Daoy (cell line): ENCODE results near the gene H3-3A. TPM values are rescaled to one million over a fixed set of nuclear protein-coding genes. Genes with fewer than 3 reads are reported as not detected.
"Not testable (repeated sequence)": the region's sequence is repeated elsewhere in the genome, so short reads cannot be mapped to it uniquely, and the experiment has no call there.

Experiments
- DNase-seq: peaks from one replicate; pipeline ENCODE4 v3.0.0-alpha.2; 2015; ENCODE audit warnings: low read depth
- total RNA-seq: library from RNA; depleted of rRNA; stranded (reverse); fragments of >200 nt; shearing (Covaris generic); gene quantifications from 2 replicates; pipeline ENCODE4 v1.2.3, GENCODE V29; 2014

Gene H3-3A
- total RNA-seq, 1 experiment from 2014 or later: 266 TPM

DNA sequence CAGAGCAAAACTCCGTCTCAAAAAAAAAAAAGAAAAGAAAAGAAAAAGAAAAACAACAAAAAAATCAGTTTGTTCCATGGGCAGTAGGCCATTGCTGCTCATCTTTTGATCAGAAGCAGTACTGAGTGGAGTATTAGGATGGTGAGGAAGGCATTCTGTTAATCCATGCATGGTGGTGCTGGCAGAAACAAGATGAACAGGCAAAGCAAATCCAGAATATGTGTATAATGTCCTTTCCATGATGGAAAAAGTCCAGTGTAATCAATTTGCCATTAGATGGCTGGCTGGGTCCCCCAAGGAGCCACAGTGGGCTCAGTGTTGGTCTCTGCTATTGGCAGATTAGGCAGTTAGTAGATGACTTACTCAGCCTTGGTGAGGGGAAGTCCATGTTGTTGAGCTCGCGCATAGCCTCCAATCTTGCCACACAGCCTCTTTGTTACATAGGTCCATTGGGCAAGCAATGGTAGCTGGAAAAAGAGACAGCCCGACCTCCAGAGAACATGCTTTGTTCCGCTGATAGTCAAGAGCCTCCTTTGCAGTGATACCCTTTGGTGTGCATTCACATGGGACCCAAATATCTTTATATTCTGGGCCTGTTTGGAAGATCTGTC, 23.3 kb downstream of the H3-3A start:
- DNase-seq: no peak

DNA sequence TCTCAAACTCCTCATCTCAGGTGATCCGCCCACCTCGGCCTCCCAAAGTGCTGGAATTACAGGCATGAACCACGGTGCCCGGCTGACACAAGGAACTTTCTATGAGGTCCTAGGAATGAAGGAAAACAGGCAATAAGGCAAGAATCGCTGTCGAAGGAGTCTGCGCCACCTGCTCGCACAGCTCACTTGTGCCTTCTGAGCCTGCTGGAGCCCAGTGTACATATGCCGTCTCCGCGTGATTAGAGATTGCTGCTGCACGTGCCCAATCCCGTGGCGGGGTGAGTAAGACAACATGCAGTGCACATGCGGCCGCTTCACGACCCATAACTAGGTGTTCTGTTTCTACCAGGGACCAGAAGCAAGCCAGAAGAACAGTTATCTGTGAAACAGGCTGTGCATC, 24.3 kb downstream of the H3-3A start:
- no peak for DNase-seq

DNA sequence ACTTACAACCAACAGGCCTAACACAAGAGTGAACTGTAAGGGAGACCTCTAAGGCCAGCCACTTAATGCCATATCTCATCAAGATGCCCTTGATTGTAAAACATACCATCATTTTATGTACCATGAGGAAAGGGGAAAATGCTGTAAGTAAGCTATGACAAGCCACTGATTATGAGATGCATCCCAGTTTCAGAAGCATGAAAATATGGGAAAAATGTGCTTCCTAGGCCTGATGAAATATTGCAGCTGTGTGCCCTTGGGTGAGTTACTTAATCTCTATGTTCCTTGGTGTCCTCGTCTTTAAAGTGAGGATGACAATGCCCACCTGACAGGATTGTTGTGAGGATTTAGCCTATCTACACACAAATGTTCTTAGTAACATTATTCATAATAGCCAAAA, 28.9 kb downstream of the H3-3A start:
- no peak for DNase-seq

DNA sequence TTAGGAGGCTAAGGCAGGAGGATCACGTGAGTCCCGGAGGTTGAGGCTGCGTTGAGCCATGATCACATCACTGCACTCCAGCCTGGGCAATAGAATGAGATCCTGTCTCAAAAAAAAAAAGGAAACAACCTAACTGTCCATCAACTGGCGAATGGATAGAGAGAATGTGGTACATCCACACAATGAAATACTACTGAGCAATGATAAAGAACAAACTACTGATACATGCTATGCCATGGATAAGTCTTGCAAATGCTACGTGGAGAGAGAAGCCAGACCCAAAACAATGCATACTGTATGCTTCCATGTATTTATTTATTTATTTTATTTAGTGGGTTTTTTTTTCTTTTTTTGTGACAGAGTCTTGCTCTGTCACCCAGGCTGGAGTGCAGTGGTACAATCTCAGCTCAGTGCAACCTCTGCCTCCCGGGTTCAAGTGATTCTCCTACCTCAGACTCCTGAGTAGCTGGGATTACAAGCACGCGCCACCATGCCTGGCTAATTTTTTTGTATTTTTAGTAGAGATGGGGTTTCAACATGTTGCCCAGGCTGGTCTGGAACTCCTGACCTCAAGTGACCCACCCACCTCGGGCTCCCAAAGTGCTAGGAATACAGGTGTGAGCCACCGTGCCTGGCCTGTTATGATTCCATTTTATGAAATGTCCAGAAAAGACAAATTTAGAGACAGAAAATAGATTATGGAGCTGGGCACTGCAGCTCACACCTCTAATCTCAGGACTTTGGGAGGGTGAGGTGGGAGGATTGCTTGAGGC, 29.7 kb downstream of the H3-3A start:
- DNase-seq: not testable (repeated sequence)

DNA sequence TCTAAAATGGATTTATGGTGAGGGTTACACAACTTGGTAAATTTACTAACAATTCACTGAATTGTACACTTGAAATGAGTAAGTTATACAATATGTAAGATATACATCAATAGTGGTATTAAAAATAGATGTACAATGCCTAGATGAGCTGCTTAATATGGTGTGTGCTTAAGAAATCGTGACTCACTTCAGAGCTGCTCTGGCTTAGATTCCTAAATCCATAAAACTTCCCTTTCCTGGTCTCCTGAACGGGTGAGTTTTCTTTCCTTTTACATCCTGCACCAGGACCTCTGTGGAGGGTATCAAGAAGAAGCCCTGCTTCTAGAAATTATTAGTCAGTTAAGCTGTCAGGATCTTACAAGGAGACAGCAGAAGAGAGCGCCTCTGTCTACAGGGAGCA, 30.4 kb downstream of the H3-3A start:
- DNase-seq: no peak

DNA sequence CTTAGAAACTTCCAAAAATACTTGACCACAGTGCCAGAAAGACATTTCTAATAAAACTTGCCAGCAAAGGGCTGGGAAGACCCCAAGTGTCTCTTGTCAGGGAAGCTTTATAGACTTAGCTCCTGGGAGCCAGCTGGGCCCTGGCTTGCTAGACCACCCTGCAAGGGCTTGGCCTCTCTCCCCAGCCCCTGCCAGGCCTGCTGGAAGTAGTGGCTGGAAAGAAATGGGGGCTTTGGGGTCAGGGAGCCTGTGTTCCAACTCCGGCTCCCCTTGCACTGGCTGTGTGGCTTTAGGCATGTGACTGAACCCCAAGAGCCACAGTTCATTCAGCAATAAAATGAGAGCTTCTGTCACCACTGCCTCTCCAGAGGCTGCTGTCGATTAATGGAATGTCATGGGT, 31.1 kb downstream of the H3-3A start:
- DNase-seq: no peak

DNA sequence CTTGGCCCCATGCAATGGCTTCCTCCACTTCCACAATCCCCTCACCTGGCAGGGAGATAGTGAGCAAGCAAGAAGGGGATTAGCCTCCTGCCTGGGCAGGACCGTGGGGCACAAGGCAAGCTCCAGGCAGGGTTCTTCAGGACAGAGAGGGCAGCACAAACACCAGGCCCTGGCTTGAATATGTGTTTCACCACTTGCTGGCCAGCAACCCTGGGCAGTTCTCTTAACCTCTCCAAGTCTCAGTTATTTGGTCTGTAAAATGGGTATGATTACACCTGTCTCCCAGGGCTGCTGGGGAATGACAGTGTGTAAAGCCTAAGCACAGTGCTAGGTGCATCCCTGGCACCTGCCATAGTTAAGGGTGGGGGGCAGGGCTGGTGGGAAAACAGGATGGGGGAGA, 31.9 kb downstream of the H3-3A start:
- no peak for DNase-seq

DNA sequence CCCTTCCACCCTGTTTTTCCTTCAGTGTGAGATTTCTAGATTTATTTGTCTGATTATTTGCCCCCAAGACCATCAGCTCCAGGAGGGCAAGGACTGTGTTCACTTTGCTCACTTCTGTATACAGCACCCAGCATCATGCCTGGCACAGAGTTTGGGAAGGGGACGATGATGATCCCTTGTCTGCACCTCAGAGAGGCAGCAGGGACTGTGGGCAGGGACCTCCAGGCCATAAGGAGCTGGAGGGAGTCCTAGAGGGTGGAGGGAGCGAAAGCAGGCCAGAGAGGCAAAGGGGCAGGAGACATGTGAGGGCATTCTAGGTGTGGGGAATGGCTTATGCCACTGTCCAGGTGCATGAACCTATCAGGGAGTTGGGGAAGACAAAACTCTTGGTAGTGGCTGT, 32.8 kb downstream of the H3-3A start:
- no peak for DNase-seq

DNA sequence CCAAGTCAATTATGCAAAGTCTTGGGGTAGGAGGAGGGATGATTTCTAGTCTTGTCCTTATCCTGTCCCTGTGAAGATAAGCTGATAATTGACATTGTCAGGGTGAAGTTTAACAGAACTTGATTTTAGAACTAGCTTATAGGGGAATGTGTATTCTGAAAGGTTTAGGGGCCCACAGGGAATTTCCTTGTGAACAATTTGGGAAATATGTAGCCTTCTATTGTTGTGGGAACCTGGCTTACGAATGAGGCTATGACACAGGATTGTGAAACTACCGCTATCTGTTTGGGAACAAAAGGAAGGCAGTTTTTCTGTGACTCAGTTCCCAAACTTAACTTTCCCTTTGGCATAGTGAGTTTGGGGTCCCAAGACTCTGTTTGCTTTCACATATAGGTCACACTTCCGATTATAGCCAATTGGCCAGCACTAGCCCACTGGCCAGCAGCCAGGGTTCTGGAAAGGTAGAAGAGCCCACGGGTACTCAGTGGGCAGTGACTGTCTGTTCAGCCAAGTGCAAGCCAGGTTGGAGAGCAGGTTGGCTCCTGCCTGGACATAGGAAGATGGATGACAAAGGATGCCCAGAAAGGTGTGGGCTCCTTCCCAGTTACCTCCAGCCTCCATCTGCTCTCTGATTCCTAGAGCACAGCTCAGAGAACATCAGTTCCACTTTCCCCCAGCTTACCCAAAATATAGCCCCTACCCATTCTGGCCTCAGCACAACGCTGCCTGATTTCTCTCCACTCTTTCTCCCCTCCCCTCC, 35.5 kb downstream of the H3-3A start:
- peak; percentile 80 for DNase-seq

DNA sequence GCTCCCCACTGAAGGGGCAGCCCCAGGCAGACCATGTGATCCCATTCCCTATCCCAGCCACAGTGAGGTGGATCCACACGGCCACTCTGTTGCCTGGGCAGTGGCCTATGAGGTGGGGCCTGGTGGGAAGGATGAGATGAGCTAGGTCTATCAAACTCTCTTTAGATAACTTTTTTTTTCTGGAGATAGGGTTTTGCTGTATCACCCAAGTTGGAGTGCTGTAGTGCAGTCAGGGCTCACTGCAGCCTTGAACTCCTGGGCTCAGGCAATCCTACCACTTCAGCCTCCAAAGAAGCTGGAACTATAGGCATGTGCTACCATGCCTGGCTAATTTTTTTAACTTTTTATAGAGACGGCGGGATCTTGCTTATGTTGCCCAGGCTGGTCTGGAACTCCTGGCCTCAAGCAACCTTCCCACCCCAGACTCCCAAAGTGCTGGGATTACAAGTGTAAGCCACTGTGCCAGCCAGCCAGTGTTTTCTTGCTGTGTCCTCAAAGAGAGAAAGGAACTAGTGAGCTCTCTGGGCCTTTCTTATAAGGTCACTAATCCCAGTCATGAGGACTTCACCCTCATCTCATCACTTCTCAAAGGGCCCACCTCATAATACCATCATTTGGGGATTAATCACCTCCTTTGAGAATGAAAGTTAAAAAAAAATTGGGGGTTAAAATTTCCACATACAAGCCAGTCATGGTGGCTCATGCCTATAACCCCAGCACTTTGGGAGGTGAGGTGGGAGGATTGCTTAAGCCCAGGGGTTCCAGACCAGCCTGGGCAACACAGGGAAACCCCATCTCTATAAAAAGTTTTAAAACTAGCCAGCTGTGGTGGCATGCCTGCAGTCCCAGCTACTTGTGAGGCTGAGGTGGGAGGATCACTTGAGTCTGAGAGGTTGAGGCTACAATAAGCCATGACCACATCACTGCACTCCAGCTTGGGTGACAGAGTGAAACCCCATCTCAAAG, 36.6 kb downstream of the H3-3A start:
- DNase-seq: no peak

DNA sequence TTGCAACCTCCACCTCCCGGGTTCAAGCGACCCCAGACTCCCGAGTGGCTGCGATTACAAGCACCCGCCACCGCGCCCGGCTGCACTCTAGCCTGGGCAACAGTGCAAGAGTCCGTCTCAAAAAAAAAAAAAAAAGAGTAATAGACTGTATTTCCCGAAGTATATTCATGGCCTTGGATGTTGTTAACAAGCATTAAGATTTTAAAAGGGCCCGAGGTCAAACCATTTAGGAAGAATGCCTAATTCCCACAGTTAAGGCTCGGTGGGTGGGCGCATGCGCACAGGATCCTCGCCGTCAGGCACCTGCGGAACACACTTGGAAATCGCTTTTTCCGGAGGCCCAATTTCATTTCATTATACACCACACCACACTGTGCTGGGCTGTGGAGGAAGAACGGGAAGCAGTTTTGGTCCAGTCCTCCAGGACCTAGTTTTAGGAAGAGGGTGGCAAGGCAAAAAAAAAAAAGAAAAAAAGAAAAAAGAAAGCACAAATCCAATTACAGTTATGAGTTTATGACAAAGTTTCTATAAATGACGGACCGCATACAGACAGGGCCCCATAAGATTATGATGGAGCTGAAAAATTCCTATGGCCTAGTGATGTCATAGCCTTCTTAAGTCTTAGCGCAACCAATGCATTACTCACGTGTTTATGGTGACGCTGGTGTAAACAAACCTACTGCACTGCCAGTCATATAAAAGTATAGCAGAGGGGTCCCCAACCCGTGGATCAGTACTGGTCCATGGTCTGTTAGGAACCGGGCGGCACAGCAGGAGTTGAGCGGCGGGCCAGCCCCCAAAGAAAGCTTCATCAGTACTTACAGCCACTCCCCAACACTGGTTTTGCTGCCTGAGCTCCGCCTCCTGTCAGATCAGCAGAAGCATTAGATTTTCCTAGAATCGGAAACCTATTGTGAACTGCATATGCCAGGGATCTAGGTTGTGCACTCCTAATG, 38.2 kb downstream of the H3-3A start:
- no peak for DNase-seq

DNA sequence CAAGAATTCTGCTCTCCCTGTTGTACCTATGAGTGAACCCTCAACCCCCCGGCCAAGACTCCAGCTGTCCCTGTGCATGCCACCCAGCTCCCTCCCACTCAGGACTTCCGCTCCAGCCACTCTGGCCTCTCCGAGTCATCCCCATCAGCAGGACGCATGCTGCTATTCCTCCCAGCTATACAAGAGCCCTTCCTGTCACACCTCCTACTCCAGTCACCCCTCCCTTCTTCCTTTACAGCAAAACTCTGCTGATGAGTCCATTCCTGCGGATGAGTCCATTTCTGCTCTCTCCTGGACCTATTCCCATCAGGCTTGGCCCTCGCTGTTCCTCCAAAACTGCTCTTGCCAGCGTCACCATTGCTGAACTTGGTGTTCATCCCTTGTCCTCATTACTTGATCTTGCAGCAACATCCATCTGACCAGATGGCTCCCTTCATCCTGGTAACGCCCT, 42.2 kb downstream of the H3-3A start:
- peak; percentile 42 for DNase-seq

DNA sequence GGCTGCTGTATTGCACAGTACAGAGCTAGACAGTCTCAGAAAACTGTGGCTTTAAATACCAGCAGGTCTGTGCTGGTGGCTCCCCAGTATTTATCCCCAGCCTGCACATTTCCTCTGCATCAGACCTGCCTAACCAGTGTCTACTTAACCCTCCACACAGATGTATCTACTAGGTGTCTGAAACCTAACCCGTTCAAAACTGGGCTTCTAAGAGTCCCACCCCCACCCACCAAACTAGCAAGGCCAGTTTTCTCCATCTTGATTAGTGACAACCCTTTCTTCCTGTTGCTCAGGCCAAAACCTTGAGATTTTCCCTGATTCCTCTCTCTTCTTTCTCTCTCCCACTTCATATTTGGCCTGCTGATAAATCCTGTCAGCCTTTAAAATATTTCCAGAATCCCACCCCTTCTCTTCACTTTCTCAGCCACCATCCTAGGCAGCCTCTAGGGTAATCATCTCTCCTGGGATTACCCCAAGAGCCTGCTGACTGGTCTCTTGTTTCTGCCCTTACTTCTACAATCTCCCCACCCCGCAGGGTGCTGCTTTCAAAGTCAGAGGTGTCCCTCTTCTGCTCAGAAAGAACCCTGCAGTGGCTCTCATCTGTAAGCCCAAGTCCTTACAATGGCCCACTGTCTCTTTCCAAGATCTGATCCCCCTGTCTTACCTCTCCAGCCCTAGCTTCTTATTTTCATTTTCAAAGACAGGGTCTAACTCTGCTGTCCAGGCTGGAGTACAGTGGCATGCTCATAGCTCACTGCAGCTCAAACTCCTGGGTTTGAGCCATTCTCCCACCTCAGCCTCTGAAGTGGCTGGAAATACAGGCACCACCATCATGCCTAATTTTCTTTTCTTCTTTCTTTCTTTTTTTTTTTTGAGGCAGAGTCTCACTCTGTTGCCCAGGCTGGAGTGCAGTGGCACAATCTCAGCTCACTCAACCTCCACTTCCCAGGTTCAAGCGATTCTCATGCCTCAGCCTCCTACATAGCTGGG, 45.2 kb downstream of the H3-3A start:
- no peak for DNase-seq

DNA sequence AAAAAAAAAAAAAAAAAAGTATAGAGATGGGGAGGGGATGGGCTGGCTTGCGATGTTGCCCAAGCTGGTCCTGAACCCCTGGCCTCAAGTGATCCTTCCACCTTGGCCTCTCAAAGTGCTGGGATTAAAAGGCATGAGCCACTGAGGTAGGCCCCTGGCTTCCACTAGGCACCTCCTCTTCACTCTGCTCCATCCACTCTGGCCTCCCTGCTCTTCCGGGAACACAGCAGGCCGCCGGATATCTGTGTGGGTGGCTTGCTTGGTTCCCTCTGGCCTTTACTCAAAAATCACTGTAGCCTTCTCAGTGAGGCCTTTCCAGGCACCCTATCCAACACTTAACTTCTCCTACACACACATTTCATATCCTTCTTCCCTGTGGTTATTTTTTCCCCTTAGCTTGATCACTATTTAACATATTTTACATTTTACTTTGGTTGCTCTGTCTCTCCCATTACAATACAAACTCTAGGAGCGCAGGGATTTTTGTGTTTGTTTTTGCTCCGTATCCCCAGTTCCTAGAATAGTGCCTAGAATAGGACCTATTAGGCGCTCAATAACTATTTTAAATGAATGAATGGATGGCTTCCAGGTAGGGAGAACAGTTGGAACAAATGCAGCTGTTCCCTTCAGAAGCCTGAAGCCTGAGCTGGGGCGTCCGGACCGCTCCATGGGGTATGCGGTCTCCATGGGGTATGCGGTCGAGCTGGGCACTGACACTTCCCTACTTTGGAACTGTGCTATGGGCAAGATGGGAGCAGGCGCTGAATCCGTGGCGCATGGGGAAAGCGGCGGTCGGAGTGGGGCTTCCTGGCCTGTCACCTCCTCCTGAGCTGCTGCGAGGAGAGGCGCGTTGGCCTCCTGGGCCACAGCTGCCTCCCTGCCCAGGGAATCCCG, 46.7 kb downstream of the H3-3A start:
- DNase-seq: peak; percentile 59

DNA sequence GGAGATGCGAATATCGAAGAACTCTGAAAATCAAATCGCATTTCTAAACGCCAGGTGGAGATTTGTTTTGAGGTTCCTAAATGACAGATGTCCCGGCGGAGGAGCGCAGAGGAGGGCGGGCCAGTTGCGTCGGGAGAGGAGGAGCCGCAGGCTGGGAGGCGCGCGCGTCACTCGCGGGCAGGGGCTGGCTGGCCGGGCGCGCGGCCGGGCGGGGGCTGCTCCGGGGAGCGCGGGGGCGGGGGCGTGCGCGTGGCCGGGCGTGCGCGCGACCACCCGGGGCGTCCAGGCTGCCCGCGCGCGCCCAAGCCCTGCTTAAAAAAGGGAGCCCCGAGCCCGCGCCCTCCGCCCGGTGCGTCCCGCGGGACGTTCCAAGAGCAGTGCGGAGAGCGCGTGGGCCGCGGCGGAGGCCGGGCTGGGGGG, 47.3 kb downstream of the H3-3A start:
- DNase-seq: peak; percentile 90

DNA sequence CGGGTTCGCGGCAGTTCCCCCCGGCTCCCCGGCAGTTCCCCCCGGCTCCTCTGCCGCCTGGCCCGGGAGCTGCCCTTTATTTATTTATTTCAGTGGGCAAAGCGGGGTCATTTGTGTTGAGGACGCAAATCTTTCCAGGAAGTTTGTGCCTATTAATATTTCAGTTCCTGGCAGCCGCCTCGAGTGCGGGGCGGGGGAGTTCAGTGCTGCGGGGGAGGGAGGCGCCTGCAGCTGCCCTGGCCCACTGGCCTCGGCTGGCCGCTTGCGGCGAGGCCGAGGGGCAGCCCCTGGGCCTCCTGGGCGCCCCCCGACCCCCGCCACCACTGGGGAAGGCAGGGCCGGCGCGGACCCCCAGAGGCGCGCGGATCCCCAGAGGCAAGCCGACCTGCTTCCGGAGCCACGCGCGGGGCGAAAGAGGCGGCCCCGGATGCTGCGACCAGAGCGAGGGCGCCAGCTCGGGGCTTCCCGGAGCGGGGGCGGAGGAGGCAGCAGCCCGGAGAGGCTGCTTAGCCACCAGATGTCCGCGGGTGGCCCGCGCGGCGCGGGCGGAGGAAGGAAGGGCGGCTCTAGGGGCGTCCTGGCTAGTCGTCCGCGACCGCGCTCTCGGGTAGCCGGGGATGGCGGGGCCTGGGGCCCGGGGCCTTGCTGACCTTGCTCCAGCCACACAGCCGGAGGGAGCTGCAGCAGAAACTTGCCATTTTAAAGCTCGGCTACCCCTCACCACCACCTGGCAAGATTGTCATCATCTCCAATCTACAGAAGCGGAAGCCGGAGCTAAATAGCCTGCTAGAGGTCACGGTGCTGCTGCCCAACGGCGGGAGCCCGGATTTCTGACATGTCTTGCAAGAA, 48.0 kb downstream of the H3-3A start:
- peak; percentile 72 for DNase-seq
